Activated CD4-positive, alpha-beta T cell treated with anti-CD3 and anti-CD28 coated beads, Interleukin-2, amount 10 ng/mL, durations not matched to agents 24 days and 14 days (primary cell): ENCODE results near the gene SLC26A5. TPM values are rescaled to one million over a fixed set of nuclear protein-coding genes. Genes with fewer than 3 reads are reported as not detected.

Experiments used
- DNase-seq: peaks from one replicate; pipeline ENCODE4 v3.0.0; 2022
- H3K27ac Mint-ChIP-seq: one replicate; pipeline ENCODE4 v1.8.0; 2022; ENCODE audit warnings: mild to moderate bottlenecking, mixed read lengths
- H3K27me3 Mint-ChIP-seq: one replicate; pipeline ENCODE4 v1.8.0; 2022; ENCODE audit warnings: mixed read lengths
- H3K36me3 Mint-ChIP-seq: one replicate; pipeline ENCODE4 v1.8.0; 2022; ENCODE audit warnings: low read depth, mild to moderate bottlenecking, mixed read lengths
- H3K4me1 Mint-ChIP-seq: one replicate; pipeline ENCODE4 v1.8.0; 2021; ENCODE audit warnings: mixed read lengths
- H3K4me3 Mint-ChIP-seq: one replicate; pipeline ENCODE4 v1.8.0; 2022; ENCODE audit warnings: mild to moderate bottlenecking, moderate library complexity, mixed read lengths
- H3K9me3 Mint-ChIP-seq: one replicate; pipeline ENCODE4 v1.8.0; 2021; ENCODE audit warnings: mixed read lengths
- intact Hi-C: fragments of 100-400 bp; cut with micrococcal nuclease; formaldehyde crosslinking; loops from one replicate; pipeline ENCODE4 v1.15.1; 2023
- total RNA-seq: library from RNA; stranded (reverse); gene quantifications from 2 replicates; pipeline ENCODE4 v1.2.3, GENCODE V29; 2022

The SLC26A5 gene
- total RNA-seq, 1 donor from 2014 or later, result not detected

GRCh38 chr7:103391150-103391549, 54.9 kb downstream of the SLC26A5 start:
- intact Hi-C loops, result no loop called here
- no peaks in the 10 kb centered on the region for H3K4me1 Mint-ChIP-seq
- no peak for DNase-seq
- no peak overlapping the region for H3K4me3 Mint-ChIP-seq
- H3K9me3 Mint-ChIP-seq, result no peaks in the 10 kb centered on the region
- H3K27ac Mint-ChIP-seq, result no peak overlapping the region
- H3K27me3 Mint-ChIP-seq, result peaks cover 8% of the 10 kb centered on the region
- no peaks in the 10 kb centered on the region for H3K36me3 Mint-ChIP-seq

GRCh38 chr7:103389263-103389662, 56.7 kb downstream of the SLC26A5 start:
- Mint-ChIP-seq H3K4me1 (no peaks in the 10 kb centered on the region), H3K36me3 (no peaks in the 10 kb centered on the region), H3K4me3 (no peak overlapping the region), H3K27me3 (peaks cover 8% of the 10 kb centered on the region), H3K9me3 (no peaks in the 10 kb centered on the region), H3K27ac (no peak overlapping the region)
- no peak for DNase-seq
- intact Hi-C loops, result no loop called here

- no peaks in the 10 kb centered on the region for H3K4me1 Mint-ChIP-seq
- H3K9me3 Mint-ChIP-seq, result no peaks in the 10 kb centered on the region
- no peak overlapping the region for H3K27ac Mint-ChIP-seq
- no peak overlapping the region for H3K4me3 Mint-ChIP-seq
- H3K36me3 Mint-ChIP-seq, result no peaks in the 10 kb centered on the region
- no peak for DNase-seq
- peaks cover 8% of the 10 kb centered on the region for H3K27me3 Mint-ChIP-seq
- intact Hi-C loops, result no loop called here
These were observed 57.4 kb downstream of the SLC26A5 start for GRCh38 chr7:103388469-103389140.

GRCh38 chr7:103387242-103387641, 58.8 kb downstream of the SLC26A5 start:
- Mint-ChIP-seq H3K9me3 (no peaks in the 10 kb centered on the region), H3K27me3 (peaks cover 8% of the 10 kb centered on the region), H3K27ac (no peak overlapping the region), H3K4me1 (no peaks in the 10 kb centered on the region), H3K4me3 (no peak overlapping the region), H3K36me3 (no peaks in the 10 kb centered on the region)
- intact Hi-C loops, result no loop called here
- no peak for DNase-seq

- no peak overlapping the region for H3K4me3 Mint-ChIP-seq
- no peaks in the 10 kb centered on the region for H3K4me1 Mint-ChIP-seq
- DNase-seq, result no peak
- H3K27me3 Mint-ChIP-seq, result peaks cover 7% of the 10 kb centered on the region
- H3K36me3 Mint-ChIP-seq, result no peaks in the 10 kb centered on the region
- no peak overlapping the region for H3K27ac Mint-ChIP-seq
- H3K9me3 Mint-ChIP-seq, result no peaks in the 10 kb centered on the region
- intact Hi-C loops, result no loop called here
These were observed 64.0 kb downstream of the SLC26A5 start for GRCh38 chr7:103382032-103382402.

GRCh38 chr7:103381280-103382031, 64.6 kb downstream of the SLC26A5 start:
- intact Hi-C loops, result no loop called here
- peaks cover 9% of the 10 kb centered on the region for H3K27me3 Mint-ChIP-seq
- no peak overlapping the region for H3K4me3 Mint-ChIP-seq
- no peak overlapping the region for H3K27ac Mint-ChIP-seq
- no peak for DNase-seq
- no peaks in the 10 kb centered on the region for H3K9me3 Mint-ChIP-seq
- no peaks in the 10 kb centered on the region for H3K36me3 Mint-ChIP-seq
- no peaks in the 10 kb centered on the region for H3K4me1 Mint-ChIP-seq

- peaks cover 9% of the 10 kb centered on the region for H3K27me3 Mint-ChIP-seq
- H3K4me1 Mint-ChIP-seq, result no peaks in the 10 kb centered on the region
- intact Hi-C loops, result no loop called here
- H3K36me3 Mint-ChIP-seq, result no peaks in the 10 kb centered on the region
- no peak overlapping the region for H3K27ac Mint-ChIP-seq
- H3K4me3 Mint-ChIP-seq, result no peak overlapping the region
- H3K9me3 Mint-ChIP-seq, result no peaks in the 10 kb centered on the region
- DNase-seq, result no peak
These were observed 65.4 kb downstream of the SLC26A5 start for GRCh38 chr7:103380395-103381191.

- no peak for DNase-seq
- Mint-ChIP-seq H3K9me3 (no peaks in the 10 kb centered on the region), H3K36me3 (no peaks in the 10 kb centered on the region), H3K4me3 (no peak overlapping the region), H3K27me3 (peaks cover 9% of the 10 kb centered on the region), H3K27ac (no peak overlapping the region), H3K4me1 (no peaks in the 10 kb centered on the region)
- intact Hi-C loops, result no loop called here
These were observed 66.6 kb downstream of the SLC26A5 start for GRCh38 chr7:103379270-103379975.

GRCh38 chr7:103373866-103374643, 72.0 kb downstream of the SLC26A5 start:
- H3K27ac Mint-ChIP-seq, result no peak overlapping the region
- no peak for DNase-seq
- H3K4me1 Mint-ChIP-seq, result no peaks in the 10 kb centered on the region
- H3K4me3 Mint-ChIP-seq, result no peak overlapping the region
- H3K27me3 Mint-ChIP-seq, result peaks cover 19% of the 10 kb centered on the region
- intact Hi-C loops, result no loop called here
- H3K36me3 Mint-ChIP-seq, result peaks cover 13% of the 10 kb centered on the region
- no peaks in the 10 kb centered on the region for H3K9me3 Mint-ChIP-seq

GRCh38 chr7:103369432-103369831, 76.6 kb downstream of the SLC26A5 start:
- Mint-ChIP-seq H3K4me1 (no peaks in the 10 kb centered on the region), H3K36me3 (peaks cover 49% of the 10 kb centered on the region), H3K9me3 (no peaks in the 10 kb centered on the region), H3K4me3 (no peak overlapping the region), H3K27ac (no peak overlapping the region), H3K27me3 (peaks cover 10% of the 10 kb centered on the region)
- no peak for DNase-seq
- intact Hi-C loops, result no loop called here

GRCh38 chr7:103349805-103350204, 96.2 kb downstream of the SLC26A5 start:
- Mint-ChIP-seq H3K4me3 (peak overlapping the region; percentile 97), H3K27me3 (no peaks in the 10 kb centered on the region), H3K4me1 (peaks cover 47% of the 10 kb centered on the region), H3K36me3 (peaks cover 35% of the 10 kb centered on the region), H3K27ac (peak overlapping the region; percentile 84), H3K9me3 (no peaks in the 10 kb centered on the region)
- DNase-seq, result no peak
- intact Hi-C loops, result loop anchor here (10.0 kb wide), 3 partner anchors 275 to 1665 kb away; partner anchors contain the start of genes ARMC10, FBXL13 and KMT2E

GRCh38 chr7:103348959-103349358, 97.0 kb downstream of the SLC26A5 start:
- peaks cover 36% of the 10 kb centered on the region for H3K36me3 Mint-ChIP-seq
- peaks cover 49% of the 10 kb centered on the region for H3K4me1 Mint-ChIP-seq
- H3K27ac Mint-ChIP-seq, result peak overlapping the region; percentile 62
- intact Hi-C loops, result loop anchor here (10.0 kb wide), 3 partner anchors 274 to 1666 kb away; partner anchors contain the start of genes ARMC10, FBXL13 and KMT2E
- DNase-seq, result no peak
- no peaks in the 10 kb centered on the region for H3K9me3 Mint-ChIP-seq
- H3K4me3 Mint-ChIP-seq, result peak overlapping the region; percentile 97
- no peaks in the 10 kb centered on the region for H3K27me3 Mint-ChIP-seq

GRCh38 chr7:103348452-103348851, 97.6 kb downstream of the SLC26A5 start:
- Mint-ChIP-seq H3K36me3 (peaks cover 39% of the 10 kb centered on the region), H3K27ac (peak overlapping the region; percentile 79), H3K9me3 (no peaks in the 10 kb centered on the region), H3K4me3 (peak overlapping the region; percentile 97), H3K4me1 (peaks cover 49% of the 10 kb centered on the region), H3K27me3 (no peaks in the 10 kb centered on the region)
- peak; percentile 65 for DNase-seq
- intact Hi-C loops, result loop anchor here (10.0 kb wide), 3 partner anchors 274 to 1666 kb away; partner anchors contain the start of genes ARMC10, FBXL13 and KMT2E
